Activated CD4-positive, alpha-beta T cell treated with anti-CD3 and anti-CD28 coated beads, Interleukin-2, Interleukin-6, amounts not matched to agents 100 ng/mL and 50 ng/mL, durations not matched to agents 16 hours and 8 hours (primary cell): ENCODE measurements around the gene TBC1D22B.

Experiments
- DNase-seq: peaks from one replicate; pipeline ENCODE4 v3.0.0-alpha.2; 2020

TBC1D22B gene

GRCh38 chr6:37241131-37241530, 16.4 kb upstream of the TBC1D22B start:
- DNase-seq = no peak

- DNase-seq = no peak
These were observed 15.7 kb upstream of the TBC1D22B start for GRCh38 chr6:37241775-37242428.

GRCh38 chr6:37242429-37243052, 15.0 kb upstream of the TBC1D22B start:
- DNase-seq = peak; percentile 39

- no peak for DNase-seq
These were observed 14.3 kb upstream of the TBC1D22B start for GRCh38 chr6:37243131-37243815.

- no peak for DNase-seq
These were observed 13.7 kb upstream of the TBC1D22B start for GRCh38 chr6:37243816-37244370.

- DNase-seq = no peak
These were observed 12.9 kb upstream of the TBC1D22B start for GRCh38 chr6:37244430-37245310.

- DNase-seq = no peak
These were observed 6.3 kb upstream of the TBC1D22B start for GRCh38 chr6:37251211-37251780.

GRCh38 chr6:37253486-37254007, 4.0 kb upstream of the TBC1D22B start:
- no peak for DNase-seq

GRCh38 chr6:37254881-37255280, 2.7 kb upstream of the TBC1D22B start:
- no peak for DNase-seq

GRCh38 chr6:37256692-37257319, 766 bp upstream of the TBC1D22B start:
- DNase-seq = no peak

- no peak for DNase-seq
These were observed 295 bp upstream of the TBC1D22B start for GRCh38 chr6:37257320-37257633.

GRCh38 chr6:37258405-37259105, 983 bp downstream of the TBC1D22B start:
- DNase-seq = no peak

- DNase-seq = peak; percentile 64
These were observed 1.6 kb downstream of the TBC1D22B start for GRCh38 chr6:37259191-37259590.

- peak; percentile 74 for DNase-seq
These were observed 2.5 kb downstream of the TBC1D22B start for GRCh38 chr6:37260040-37260439.

GRCh38 chr6:37260444-37260843, 2.9 kb downstream of the TBC1D22B start:
- peak; percentile 52 for DNase-seq

- no peak for DNase-seq
These were observed 3.6 kb downstream of the TBC1D22B start for GRCh38 chr6:37261198-37261597.

- no peak for DNase-seq
These were observed 5.0 kb downstream of the TBC1D22B start for GRCh38 chr6:37262446-37263026.

GRCh38 chr6:37265001-37265400, 7.4 kb downstream of the TBC1D22B start:
- DNase-seq = no peak

- no peak for DNase-seq
These were observed 8.3 kb downstream of the TBC1D22B start for GRCh38 chr6:37265860-37266259.

GRCh38 chr6:37269105-37269504, 11.5 kb downstream of the TBC1D22B start:
- no peak for DNase-seq
